Spleen (tissue), 7 donors: ENCODE data around the gene SEC22C.

Source experiments
- CTCF ChIP-seq, 11 experiments: fragments of 200-600 bp in 7 of 11; fragments of 450-650 bp in 4 of 11; sonication (generic) in 4 of 11; IDR thresholded peaks in 8 of 11; conservative IDR thresholded peaks in 3 of 11; 1 replicate in 7 of 11; 2 replicates in 4 of 11; pipeline versions ENCODE4 v1.4.0 to v1.8.0; 2016 to 2021; ENCODE audit warnings: antibody characterized with exemption in 11 of 11, inconsistent platforms in 4 of 11, mild to moderate bottlenecking in 1 of 11
- POLR2AphosphoS5 ChIP-seq, 3 donors: sonication (generic); formaldehyde crosslinking; IDR thresholded peaks; one replicate each; pipeline ENCODE4 v1.5.1; 2017; ENCODE audit warnings: antibody characterized with exemption in 3 of 3
- donor health status: DM: no; HTN: no; CAD: no; lungs with moderate emphysema.
- donor health status: DM: no; HTN: no; CAD: no.
- donor health status: DM: no; HTN: no; CAD: no.

GRCh38 chr3:42533161-42533897 lies 48.4 kb downstream of the SEC22C start:
- TF ChIP-seq CTCF (IDR thresholded peaks at IDR 0.05 in 8 of 11, conservative IDR thresholded peaks at IDR 0.05 in 3 of 11): no peak
- TF ChIP-seq POLR2AphosphoS5 (IDR thresholded peaks at IDR 0.05): no peak
